Activated CD8-positive, alpha-beta memory T cell treated with anti-CD3 and anti-CD28 coated beads, Interleukin-2, amount 10 ng/mL, durations not matched to agents 7 days and 5 days (primary cell): ENCODE data around the gene ZCCHC17. TPM values are rescaled to one million over a fixed set of nuclear protein-coding genes. Genes with fewer than 3 reads are reported as not detected.
"Not testable (repeated sequence)": the region's sequence is repeated elsewhere in the genome, so short reads cannot be mapped to it uniquely, and the experiment has no call there.

ENCODE experiments used
- ATAC-seq: fragments of 150-1000 bp; cut with Tn5 transposase; one replicate; pipeline ENCODE4 v1.10.0; 2021; ENCODE audit warnings: moderate library complexity
- CTCF ChIA-PET: fragments of 350-600 bp; sonication (Branson Sonifier 250); formaldehyde crosslinking; loops from one replicate; lab custom pipeline; 2021; ENCODE audit warnings: antibody characterized with exemption; lab: Charles Lee
- DNase-seq: peaks from one replicate; pipeline ENCODE4 v3.0.0-alpha.2; 2020
- H3K27ac Mint-ChIP-seq: one replicate; pipeline ENCODE4 v1.8.0; 2021; ENCODE audit warnings: mild to moderate bottlenecking, mixed read lengths
- H3K27me3 Mint-ChIP-seq: one replicate; pipeline ENCODE4 v1.8.0; 2021; ENCODE audit warnings: mixed read lengths
- H3K36me3 Mint-ChIP-seq: one replicate; pipeline ENCODE4 v1.8.0; 2021; ENCODE audit warnings: mild to moderate bottlenecking, mixed read lengths
- H3K4me1 Mint-ChIP-seq: one replicate; pipeline ENCODE4 v1.8.0; 2021; ENCODE audit warnings: mixed read lengths
- H3K4me3 Mint-ChIP-seq: one replicate; pipeline ENCODE4 v1.8.0; 2021; ENCODE audit warnings: mild to moderate bottlenecking, moderate library complexity, mixed read lengths
- H3K9me3 Mint-ChIP-seq: one replicate; pipeline ENCODE4 v1.8.0; 2022; ENCODE audit warnings: low read depth, mixed read lengths
- total RNA-seq, 2 experiments: library from RNA; stranded (reverse); gene quantifications; one replicate each; pipeline ENCODE4 v1.2.3, GENCODE V29; 2021

The ZCCHC17 gene
- total RNA-seq, 2 experiments from 2014 or later, result 23.7 to 24.0 TPM

DNA sequence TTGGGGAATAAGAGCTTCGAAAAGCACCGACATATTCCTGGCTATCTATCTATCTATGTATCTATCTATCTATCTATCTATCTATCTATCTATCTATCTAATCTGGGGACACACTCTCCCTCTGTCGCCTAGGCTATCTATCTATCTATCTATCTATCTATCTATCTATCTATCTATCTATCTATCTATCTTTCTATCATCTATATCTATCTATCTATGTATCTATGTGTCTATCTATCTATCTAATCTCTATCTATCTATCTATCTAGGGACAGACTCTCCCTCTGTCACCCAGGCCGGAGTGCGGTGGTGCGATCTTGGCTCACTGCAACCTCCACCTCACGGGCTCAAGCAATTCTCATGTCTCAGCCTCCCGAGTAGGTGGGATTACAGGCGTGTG, 14.4 kb upstream of the ZCCHC17 start:
- H3K27ac Mint-ChIP-seq, H3K9me3 Mint-ChIP-seq, DNase-seq, H3K4me3 Mint-ChIP-seq, CTCF ChIA-PET, H3K27me3 Mint-ChIP-seq, ATAC-seq: not testable (repeated sequence)
- Mint-ChIP-seq H3K36me3 (peaks cover 56% of the 10 kb centered on the region), H3K4me1 (peaks cover 12% of the 10 kb centered on the region)

GRCh38 chr1:31287791-31288190, 9.0 kb upstream of the ZCCHC17 start:
- H3K27ac Mint-ChIP-seq, ATAC-seq, H3K27me3 Mint-ChIP-seq, DNase-seq, H3K4me3 Mint-ChIP-seq, H3K9me3 Mint-ChIP-seq: not testable (repeated sequence)
- Mint-ChIP-seq H3K36me3 (peaks cover 48% of the 10 kb centered on the region), H3K4me1 (peaks cover 14% of the 10 kb centered on the region)
- CTCF ChIA-PET, result interaction anchor here (1.3 kb wide), 1 partner anchor 9 kb away, joined by 3 read pairs; the partner anchor contains the start of genes SNRNP40 and ZCCHC17

- no peaks in the 10 kb centered on the region for H3K27me3 Mint-ChIP-seq
- no peaks in the 10 kb centered on the region for H3K9me3 Mint-ChIP-seq
- no peak for DNase-seq
- H3K27ac Mint-ChIP-seq, result no peak overlapping the region
- H3K36me3 Mint-ChIP-seq, result peaks cover 47% of the 10 kb centered on the region
- no peak overlapping the region for H3K4me3 Mint-ChIP-seq
- ATAC-seq, result no peak
- CTCF ChIA-PET, result interaction anchor here (1.3 kb wide), 1 partner anchor 8 kb away, joined by 3 read pairs; the partner anchor contains the start of genes SNRNP40 and ZCCHC17
- H3K4me1 Mint-ChIP-seq, result peaks cover 13% of the 10 kb centered on the region
These were observed 7.8 kb upstream of the ZCCHC17 start for GRCh38 chr1:31289021-31289420.

DNA sequence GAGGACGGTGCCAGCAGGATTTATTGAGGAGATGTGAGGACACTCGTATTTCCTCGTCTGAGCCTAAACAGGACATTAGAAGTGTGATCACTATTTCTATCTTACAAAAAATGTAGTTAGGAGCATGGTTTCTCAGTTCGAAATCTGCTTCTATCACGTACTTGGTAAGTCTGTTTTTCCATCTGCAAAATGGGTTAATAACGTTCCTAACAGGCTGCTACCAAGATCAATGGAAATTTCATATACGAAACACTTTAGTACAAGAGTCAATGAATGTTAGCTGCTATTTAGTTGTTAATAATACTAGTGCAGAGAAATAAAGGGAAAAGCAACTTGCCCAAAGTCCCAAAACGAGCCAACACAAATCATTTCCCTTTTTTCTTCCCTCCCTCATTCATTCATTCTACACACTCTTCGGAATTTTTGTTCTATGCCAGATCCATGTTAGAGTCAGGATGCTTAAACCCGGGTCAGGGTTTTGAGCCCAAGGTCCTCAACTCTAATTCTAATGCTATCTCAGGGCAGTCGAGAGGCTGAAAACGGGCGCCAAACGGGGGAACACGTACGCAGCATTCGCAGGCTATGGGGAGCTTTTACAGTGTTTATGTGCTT, 852 bp upstream of the ZCCHC17 start:
- H3K4me3 Mint-ChIP-seq, result no peak overlapping the region
- DNase-seq, result no peak

DNA sequence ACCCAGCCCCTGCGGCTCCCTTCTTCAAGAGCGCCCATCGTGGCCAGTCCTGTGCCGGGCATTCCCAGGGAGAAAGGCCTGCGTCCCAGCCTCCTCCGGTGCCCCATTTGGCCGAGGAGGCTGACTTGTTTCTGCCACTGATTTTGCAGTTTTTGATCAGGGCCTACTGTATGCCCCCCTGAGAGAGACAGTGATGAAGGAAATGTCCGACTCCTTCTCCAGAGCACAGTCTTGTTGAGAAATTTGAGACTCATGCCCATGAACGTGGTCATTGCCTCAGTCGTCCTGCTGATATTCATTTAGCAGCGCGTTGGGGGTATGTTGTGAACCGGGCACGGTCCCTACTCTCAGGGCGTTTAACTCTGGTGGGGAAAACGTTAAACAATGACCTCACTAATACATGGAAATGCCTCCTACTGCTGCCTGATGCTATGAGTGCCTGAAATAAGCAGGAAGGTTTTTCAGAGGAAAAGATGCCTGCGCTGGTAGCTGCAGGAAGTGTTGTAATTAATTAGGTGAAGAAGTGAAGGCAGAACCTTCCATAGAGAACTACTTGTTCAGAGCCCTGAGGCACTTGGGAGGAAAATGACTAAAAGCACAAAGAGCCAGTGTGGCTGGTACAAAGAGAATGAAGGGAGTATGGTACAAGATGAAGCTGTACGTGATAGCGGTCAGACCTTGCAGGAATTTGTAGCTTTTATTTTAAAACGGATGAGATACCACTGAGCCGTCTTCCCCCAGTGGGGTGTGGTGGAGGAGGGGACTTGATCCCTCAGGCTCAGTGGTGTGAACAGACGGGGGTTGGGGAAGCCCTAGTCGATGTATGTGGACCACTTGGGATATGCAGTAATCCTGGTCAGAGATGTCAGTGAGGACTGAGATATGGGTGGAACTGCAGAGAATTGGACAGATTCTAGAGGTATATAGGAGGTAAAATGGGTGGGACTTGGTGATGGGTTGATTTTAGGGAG, 730 bp downstream of the ZCCHC17 start:
- Mint-ChIP-seq H3K27me3 (no peaks in the 10 kb centered on the region), H3K36me3 (peaks cover 27% of the 10 kb centered on the region), H3K27ac (no peak overlapping the region), H3K9me3 (no peaks in the 10 kb centered on the region), H3K4me3 (no peak overlapping the region), H3K4me1 (peaks cover 37% of the 10 kb centered on the region)
- ATAC-seq, result no peak
- CTCF ChIA-PET, result interaction anchor here (0.7 to 1.5 kb wide), 7 partner anchors 14 to 251 kb away, joined by 3 to 8 read pairs (median 3); no protein-coding TSS in a partner anchor
- peak; percentile 41 for DNase-seq

More for the DNA sequence above, 852 bp upstream of the ZCCHC17 start:
- no peak overlapping the region for H3K27ac Mint-ChIP-seq
- ATAC-seq, result no peak
- H3K4me1 Mint-ChIP-seq, result peaks cover 37% of the 10 kb centered on the region
- CTCF ChIA-PET, result interaction anchor here (0.5 to 1.5 kb wide), 7 partner anchors 8 to 253 kb away, joined by 3 to 8 read pairs (median 3); no protein-coding TSS in a partner anchor
- no peaks in the 10 kb centered on the region for H3K9me3 Mint-ChIP-seq
- H3K27me3 Mint-ChIP-seq, result no peaks in the 10 kb centered on the region
- H3K36me3 Mint-ChIP-seq, result peaks cover 33% of the 10 kb centered on the region

DNA sequence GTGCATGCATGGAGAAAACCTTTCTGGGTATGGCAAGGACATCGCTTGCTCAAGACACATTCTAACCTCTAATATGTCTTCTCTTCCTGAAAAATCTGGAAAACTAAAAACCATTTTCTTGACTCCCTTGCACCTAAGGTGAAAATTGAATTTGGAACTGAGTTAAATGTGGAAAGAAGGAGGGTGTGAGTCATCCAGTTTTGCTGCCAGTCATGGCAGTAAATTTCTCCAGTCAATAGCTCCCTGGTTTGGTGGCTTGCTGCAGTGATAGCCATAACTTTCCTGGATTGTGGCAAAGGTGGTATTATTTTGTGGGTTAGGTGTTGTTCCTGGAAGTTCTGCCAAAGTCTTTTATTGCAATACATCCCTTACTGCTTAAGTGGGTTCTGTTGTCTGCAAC, 2.5 kb downstream of the ZCCHC17 start:
- DNase-seq (no peak), ATAC-seq (no peak)
- Mint-ChIP-seq H3K4me1 (peaks cover 28% of the 10 kb centered on the region), H3K27ac (no peak overlapping the region), H3K36me3 (peaks cover 14% of the 10 kb centered on the region), H3K27me3 (no peaks in the 10 kb centered on the region), H3K4me3 (no peak overlapping the region), H3K9me3 (no peaks in the 10 kb centered on the region)
- CTCF ChIA-PET, result no interaction called here

- DNase-seq, result no peak
- Mint-ChIP-seq H3K9me3 (no peaks in the 10 kb centered on the region), H3K36me3 (peaks cover 10% of the 10 kb centered on the region), H3K4me3 (no peak overlapping the region), H3K27ac (no peak overlapping the region), H3K4me1 (peaks cover 24% of the 10 kb centered on the region), H3K27me3 (no peaks in the 10 kb centered on the region)
- CTCF ChIA-PET, result no interaction called here
- no peak for ATAC-seq
These were observed 3.4 kb downstream of the ZCCHC17 start for GRCh38 chr1:31300193-31300592.

GRCh38 chr1:31302709-31303441, 6.0 kb downstream of the ZCCHC17 start:
- no peak overlapping the region for H3K4me3 Mint-ChIP-seq
- DNase-seq (no peak), ATAC-seq (no peak)
- H3K27me3 Mint-ChIP-seq, result no peaks in the 10 kb centered on the region
- H3K9me3 Mint-ChIP-seq, result no peaks in the 10 kb centered on the region
- peaks cover 18% of the 10 kb centered on the region for H3K36me3 Mint-ChIP-seq
- H3K4me1 Mint-ChIP-seq, result peaks cover 20% of the 10 kb centered on the region
- no peak overlapping the region for H3K27ac Mint-ChIP-seq
- CTCF ChIA-PET, result interaction anchor here (1.2 kb wide), 1 partner anchor 92 kb away, joined by 3 read pairs; no protein-coding TSS in a partner anchor

GRCh38 chr1:31306278-31306677, 9.4 kb downstream of the ZCCHC17 start:
- Mint-ChIP-seq H3K9me3 (no peaks in the 10 kb centered on the region), H3K27me3 (no peaks in the 10 kb centered on the region), H3K4me3 (no peak overlapping the region), H3K36me3 (peaks cover 24% of the 10 kb centered on the region), H3K4me1 (peaks cover 8% of the 10 kb centered on the region), H3K27ac (no peak overlapping the region)
- CTCF ChIA-PET, result interaction anchor here (0.5 kb wide), 1 partner anchor 1214 kb away, joined by 3 read pairs; no protein-coding TSS in a partner anchor
- no peak for DNase-seq
- ATAC-seq, result no peak

- H3K9me3 Mint-ChIP-seq, result no peaks in the 10 kb centered on the region
- no peak for DNase-seq
- no peaks in the 10 kb centered on the region for H3K27me3 Mint-ChIP-seq
- H3K4me1 Mint-ChIP-seq, result peaks cover 8% of the 10 kb centered on the region
- ATAC-seq, result no peak
- no peak overlapping the region for H3K4me3 Mint-ChIP-seq
- CTCF ChIA-PET, result no interaction called here
- peaks cover 30% of the 10 kb centered on the region for H3K36me3 Mint-ChIP-seq
- no peak overlapping the region for H3K27ac Mint-ChIP-seq
These were observed 11.2 kb downstream of the ZCCHC17 start for GRCh38 chr1:31308036-31308435.

DNA sequence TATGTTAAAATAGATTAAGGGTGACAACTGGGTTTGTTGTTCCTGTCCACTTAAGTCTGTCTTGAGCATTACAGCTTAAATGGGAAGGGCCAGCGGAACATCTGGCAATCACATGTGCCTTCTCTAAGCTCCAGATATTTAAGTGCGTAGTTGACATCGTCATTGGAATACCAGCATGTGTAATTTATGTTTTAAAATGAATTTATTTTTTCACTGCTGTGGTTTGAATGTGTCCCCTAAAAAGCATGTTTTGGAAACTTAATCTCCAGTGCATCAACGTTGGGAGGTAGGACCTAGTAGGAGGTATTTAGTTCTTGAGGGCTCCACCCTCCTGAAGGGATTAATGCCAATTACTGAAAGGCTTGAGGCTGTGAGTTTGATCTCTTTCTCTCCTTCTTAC, 13.4 kb downstream of the ZCCHC17 start:
- Mint-ChIP-seq H3K4me3 (no peak overlapping the region), H3K27ac (no peak overlapping the region), H3K27me3 (no peaks in the 10 kb centered on the region), H3K9me3 (no peaks in the 10 kb centered on the region), H3K4me1 (peaks cover 8% of the 10 kb centered on the region), H3K36me3 (peaks cover 37% of the 10 kb centered on the region)
- CTCF ChIA-PET, result no interaction called here
- ATAC-seq, result no peak
- no peak for DNase-seq

- Mint-ChIP-seq H3K27ac (no peak overlapping the region), H3K4me3 (no peak overlapping the region), H3K4me1 (no peaks in the 10 kb centered on the region), H3K9me3 (no peaks in the 10 kb centered on the region), H3K27me3 (no peaks in the 10 kb centered on the region), H3K36me3 (peaks cover 38% of the 10 kb centered on the region)
- DNase-seq (no peak), ATAC-seq (no peak)
- CTCF ChIA-PET, result no interaction called here
These were observed 19.1 kb downstream of the ZCCHC17 start for GRCh38 chr1:31315902-31316301.

DNA sequence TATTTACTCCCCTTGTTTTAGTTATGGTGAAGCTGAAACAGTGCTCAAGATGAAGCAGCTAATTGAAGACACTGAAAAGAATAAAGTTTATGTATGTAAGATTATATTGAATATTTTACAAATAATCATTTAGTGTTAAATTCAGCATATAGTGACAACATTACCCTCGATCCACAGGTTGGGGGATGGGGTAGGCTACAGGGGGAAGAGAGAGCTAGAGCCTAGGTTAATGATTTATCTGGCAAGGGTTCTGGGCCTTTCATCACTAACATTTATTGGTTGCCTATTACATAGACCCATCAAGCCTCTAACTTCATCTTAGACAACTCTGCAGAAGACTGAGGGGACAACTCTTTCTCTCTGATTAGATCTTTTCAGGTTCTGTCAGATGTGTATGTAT, 21.3 kb downstream of the ZCCHC17 start:
- Mint-ChIP-seq H3K27ac (no peak overlapping the region), H3K36me3 (peaks cover 38% of the 10 kb centered on the region), H3K4me3 (no peak overlapping the region), H3K9me3 (no peaks in the 10 kb centered on the region), H3K27me3 (no peaks in the 10 kb centered on the region), H3K4me1 (no peaks in the 10 kb centered on the region)
- DNase-seq (no peak), ATAC-seq (no peak)
- CTCF ChIA-PET, result interaction anchor here (1.2 kb wide), 1 partner anchor 39 kb away, joined by 3 read pairs; no protein-coding TSS in a partner anchor
